AG04449 (cell line): ENCODE measurements around the gene PKHD1.

Source experiments
- CTCF ChIA-PET: fragments of 350-600 bp; formaldehyde crosslinking; extraction: SDS; loops from one replicate; lab custom pipeline; 2021; ENCODE audit warnings: antibody characterized with exemption; lab: Yijun Ruan, JAX
- POLR2A ChIA-PET: fragments of 400-600, 350-600 bp; formaldehyde crosslinking; extraction: SDS; loops from one replicate; lab custom pipeline; 2020; ENCODE audit warnings: antibody characterized with exemption, inconsistent platforms; lab: Yijun Ruan, JAX
- DNase-seq: peaks from one replicate; pipeline ENCODE4 v3.0.0-alpha.2; 2010; ENCODE audit warnings: low read depth, low spot score
- H3K4me3 ChIP-seq: 2 replicates; pipeline ENCODE4 v1.5.1; 2011; ENCODE audit warnings: low read depth, mild to moderate bottlenecking, control low read depth, low read length
- TF ChIP-seq, protein P1 (sequence below): IDR thresholded peaks from one replicate; pipeline ENCODE4 v1.5.1; 2011; ENCODE audit warnings: mild to moderate bottlenecking, moderate library complexity, low read length, control low read depth, inconsistent platforms; ENCODE audit not compliant: insufficient read depth; ENCODE audit errors: missing control alignments

Gene PKHD1

DNA sequence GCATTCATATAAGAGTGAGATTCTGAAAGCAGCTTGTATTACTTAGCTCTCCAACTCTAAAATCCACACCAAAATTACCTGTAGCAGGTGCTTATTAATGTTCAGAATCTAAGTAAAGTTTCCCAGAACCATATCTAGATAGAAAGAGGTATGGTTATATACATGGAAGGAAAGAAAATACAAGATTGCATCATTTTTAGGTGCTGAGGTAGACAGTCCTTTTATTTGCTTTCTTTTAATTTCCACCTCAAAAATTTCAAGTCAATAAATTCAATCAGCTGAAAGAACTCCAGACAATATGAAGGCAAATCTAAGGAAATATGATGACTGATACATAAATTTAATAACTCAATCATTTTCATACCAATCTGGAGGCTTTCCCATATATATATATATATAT is 521.9 kb downstream of the PKHD1 start:
- POLR2A ChIA-PET = no interaction called here
- CTCF ChIA-PET = no interaction called here
- DNase-seq = no peak
- TF ChIP-seq, protein P1, sequence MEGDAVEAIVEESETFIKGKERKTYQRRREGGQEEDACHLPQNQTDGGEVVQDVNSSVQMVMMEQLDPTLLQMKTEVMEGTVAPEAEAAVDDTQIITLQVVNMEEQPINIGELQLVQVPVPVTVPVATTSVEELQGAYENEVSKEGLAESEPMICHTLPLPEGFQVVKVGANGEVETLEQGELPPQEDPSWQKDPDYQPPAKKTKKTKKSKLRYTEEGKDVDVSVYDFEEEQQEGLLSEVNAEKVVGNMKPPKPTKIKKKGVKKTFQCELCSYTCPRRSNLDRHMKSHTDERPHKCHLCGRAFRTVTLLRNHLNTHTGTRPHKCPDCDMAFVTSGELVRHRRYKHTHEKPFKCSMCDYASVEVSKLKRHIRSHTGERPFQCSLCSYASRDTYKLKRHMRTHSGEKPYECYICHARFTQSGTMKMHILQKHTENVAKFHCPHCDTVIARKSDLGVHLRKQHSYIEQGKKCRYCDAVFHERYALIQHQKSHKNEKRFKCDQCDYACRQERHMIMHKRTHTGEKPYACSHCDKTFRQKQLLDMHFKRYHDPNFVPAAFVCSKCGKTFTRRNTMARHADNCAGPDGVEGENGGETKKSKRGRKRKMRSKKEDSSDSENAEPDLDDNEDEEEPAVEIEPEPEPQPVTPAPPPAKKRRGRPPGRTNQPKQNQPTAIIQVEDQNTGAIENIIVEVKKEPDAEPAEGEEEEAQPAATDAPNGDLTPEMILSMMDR = no peak
- H3K4me3 ChIP-seq = no peak overlapping the region
